ENCODE data around the gene PTPRG.

GRCh38 chr3:61632568-61633175, 71.3 kb downstream of the PTPRG start:
- TF ChIP-seq POLR2A (IDR thresholded peaks at IDR 0.05) (no peak), CTCF (IDR thresholded peaks at IDR 0.05) (no peak)
